GM18498 (cell line): ENCODE measurements around the gene CBLL1.

Experiments
- ATAC-seq: cut with Tn5 transposase; IDR thresholded peaks from one replicate; pipeline ENCODE4 v1.9.1; 2021; ENCODE audit warnings: mild to moderate bottlenecking, moderate library complexity; ENCODE audit not compliant: unreplicated experiment

The CBLL1 gene

DNA sequence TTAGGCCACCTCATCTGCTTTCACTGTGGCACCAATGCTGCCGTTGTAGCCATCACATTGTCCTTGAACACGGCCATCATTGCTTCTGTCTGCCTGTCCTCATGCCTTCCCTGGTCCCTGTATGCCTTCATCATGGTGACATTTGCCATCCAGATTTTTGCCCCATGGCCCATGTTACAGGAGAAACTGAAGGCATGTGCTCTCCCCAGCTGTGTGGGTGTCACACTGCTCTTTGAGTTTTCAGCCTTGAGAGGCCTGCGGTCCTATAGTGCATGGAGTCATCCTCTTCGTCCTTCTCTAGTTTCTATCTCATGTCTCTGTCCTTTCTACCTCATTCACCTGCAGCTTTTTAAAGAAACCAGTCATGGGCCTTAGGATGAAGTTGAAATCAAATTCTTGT lies 65.2 kb downstream of the CBLL1 start:
- no peak for ATAC-seq

- no peak for ATAC-seq
Observed at GRCh38 chr7:107810626-107811025, 66.7 kb downstream of the CBLL1 start.
